GM21360 (cell line): Measurements from ENCODE around the gene MSI2.

ENCODE experiments used
- ATAC-seq: cut with Tn5 transposase; IDR thresholded peaks from one replicate; pipeline ENCODE4 v1.9.1; 2021; ENCODE audit warnings: mild to moderate bottlenecking, moderate library complexity; ENCODE audit not compliant: unreplicated experiment

The MSI2 gene

DNA sequence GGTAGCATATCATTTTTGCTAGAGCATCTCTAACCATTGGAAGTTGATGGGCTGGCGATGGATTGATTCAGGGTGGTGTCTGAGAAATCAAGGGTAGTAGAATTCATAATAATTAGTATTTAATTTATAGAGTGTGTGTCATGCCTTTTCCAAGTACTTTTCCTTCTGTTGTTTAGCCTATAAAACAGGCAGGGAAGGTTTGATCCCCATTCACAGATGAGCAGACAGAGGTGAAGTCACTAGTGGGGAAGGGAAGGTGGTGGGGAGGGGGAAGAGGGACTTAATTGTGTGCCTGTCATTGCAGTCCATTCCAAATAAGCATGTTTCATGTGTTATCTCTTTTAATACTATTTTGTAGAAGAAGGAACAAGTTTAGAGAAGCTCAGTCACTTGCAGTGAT, 131.3 kb downstream of the MSI2 start:
- ATAC-seq, result no peak

DNA sequence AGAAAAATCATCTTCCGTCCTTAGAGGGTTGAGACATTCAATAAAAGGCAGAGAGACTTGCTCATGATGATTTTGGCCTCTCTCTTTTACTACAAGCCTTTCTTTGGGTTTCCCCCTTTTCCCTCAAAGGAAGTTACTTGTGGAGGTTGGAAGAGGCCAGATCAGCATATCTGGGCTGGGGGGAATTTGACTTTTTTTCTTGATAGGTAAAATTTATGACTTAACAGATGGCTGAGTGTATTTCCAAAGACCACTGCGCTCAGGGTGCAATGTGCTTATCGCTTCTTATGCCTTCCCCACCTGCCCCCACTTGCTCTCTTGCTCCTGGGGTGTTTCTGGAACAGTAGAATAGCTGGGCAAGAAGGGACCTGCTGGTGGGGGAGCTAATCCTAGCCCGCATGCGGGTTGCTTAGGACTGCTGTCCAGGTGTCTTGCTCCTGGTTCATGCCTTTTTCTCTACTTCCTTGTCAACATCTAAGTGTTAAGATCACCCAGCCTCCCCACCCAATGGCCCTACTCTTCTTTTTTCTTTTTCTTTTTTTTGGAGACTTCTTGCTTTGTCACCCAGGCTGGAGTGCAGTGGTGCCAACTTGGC, 131.9 kb downstream of the MSI2 start:
- no peak for ATAC-seq

DNA sequence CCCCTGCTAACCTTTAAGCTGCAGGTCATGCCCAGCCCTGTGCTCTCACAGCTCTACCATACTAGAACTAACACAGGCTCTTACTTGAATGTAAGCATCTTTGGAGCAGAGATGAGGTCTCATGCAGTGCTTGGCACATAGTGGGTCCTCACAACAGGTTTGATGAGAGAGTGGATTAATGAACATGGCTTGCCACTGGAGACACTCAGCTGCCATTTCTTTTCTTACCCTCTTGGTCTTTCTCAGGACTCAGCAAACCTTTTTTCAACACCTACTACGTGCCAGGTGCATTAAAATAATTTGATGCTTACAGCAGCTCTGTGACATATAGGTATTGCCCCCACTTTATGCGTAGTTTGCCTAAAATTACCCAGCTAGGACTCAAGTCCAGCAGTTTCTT, 133.2 kb downstream of the MSI2 start:
- no peak for ATAC-seq

DNA sequence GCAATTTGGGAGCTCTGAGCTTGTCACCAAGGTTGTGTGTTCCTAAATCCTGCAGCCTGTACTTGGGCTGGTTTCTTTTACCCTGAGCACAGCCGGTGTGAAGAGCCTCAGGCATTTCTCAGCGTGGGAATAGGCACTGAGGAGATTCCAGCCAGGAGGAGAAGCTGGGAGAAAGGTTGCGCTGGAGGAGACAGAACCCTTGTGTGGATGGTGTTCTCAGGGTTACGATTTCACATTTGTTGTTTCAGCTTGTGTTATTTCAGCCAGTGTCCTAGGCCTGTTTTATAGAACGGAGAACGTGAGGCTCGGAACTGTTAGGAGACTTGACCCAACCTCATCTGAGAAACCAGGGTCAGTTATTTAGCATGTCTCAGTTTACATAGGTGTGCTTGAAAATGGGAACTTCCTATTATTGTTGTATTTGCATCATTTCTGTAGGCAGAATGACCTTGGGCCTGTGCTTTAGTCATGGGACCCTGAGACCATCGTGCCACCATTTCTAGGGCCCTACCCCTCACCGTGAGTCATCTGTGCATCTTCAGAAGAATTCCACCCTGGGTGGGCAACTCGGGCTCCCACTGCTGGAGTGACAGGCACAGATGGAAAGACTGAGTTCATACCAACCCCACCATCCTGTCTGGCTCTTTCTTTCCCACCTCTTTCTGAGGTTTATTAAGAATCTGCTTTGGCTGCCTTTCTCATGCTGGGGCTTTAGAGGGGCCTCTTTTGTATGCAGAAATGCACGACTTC, 134.9 kb downstream of the MSI2 start:
- ATAC-seq, result no peak

DNA sequence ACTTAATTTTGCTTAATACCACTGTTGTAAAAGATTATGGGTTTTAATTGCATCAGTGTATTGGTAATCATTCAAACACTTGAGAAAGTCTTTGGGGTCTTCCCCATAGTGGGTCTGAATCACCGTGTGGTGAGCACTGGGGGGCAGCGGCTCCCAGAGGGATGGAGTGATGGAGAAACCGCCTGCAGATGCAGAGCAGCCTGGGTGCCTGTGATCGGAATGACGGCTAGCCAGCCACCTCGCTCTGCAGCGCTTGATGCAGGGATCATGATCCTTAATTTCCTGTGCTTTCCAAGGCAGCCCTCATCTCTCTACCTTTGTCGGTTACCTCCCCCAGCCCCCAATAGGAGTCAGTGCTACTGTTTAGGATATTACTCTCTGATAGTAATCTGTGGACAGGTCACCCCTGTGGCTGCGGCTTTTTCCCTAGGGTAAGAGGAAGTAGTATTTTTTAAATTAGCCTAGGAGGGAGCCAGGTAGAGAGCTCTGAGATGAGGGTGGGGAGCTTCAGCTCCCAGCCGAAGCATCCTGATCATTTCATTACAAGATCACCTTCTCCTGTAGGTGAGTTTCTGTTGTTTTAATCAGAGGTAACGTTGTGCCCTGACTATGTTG, 135.6 kb downstream of the MSI2 start:
- ATAC-seq, result no peak

DNA sequence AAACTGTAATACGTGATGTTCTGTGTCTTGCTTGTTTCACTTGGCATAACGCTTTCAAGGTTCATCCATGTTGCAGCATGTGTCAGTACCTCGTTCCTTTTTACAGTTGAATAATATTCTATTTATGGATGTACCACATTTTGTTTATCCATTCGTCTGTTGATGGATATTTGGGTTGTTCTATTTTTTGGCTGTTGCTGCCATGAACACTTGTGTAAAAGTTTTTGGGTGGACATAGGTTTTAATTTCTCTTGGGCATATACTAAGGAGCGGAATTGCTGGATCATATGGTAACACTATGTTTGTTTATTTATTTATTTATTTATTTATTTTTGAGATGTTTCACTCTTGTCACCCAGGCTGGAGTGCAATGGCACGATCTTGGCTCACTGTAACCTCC, 137.0 kb downstream of the MSI2 start:
- ATAC-seq, result no peak

DNA sequence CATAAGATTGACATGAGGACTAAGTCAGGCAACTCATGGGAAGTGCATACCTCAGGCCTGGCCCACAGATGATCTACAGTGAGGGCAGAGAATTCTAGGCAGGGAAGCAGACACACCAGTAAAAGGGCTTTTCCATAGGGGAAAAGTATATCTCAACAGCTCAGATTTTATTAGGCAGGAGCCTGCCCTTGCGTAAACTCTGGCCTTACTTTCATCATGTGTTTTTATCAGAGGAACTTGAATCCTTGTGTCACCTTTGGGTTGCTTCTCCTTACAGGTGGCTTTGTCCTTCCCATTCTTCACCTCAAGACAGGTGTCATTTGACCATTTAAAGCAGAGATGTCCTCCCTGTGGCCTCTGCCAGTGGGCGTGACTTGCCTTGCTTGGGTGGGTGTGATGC, 138.1 kb downstream of the MSI2 start:
- ATAC-seq, result no peak

DNA sequence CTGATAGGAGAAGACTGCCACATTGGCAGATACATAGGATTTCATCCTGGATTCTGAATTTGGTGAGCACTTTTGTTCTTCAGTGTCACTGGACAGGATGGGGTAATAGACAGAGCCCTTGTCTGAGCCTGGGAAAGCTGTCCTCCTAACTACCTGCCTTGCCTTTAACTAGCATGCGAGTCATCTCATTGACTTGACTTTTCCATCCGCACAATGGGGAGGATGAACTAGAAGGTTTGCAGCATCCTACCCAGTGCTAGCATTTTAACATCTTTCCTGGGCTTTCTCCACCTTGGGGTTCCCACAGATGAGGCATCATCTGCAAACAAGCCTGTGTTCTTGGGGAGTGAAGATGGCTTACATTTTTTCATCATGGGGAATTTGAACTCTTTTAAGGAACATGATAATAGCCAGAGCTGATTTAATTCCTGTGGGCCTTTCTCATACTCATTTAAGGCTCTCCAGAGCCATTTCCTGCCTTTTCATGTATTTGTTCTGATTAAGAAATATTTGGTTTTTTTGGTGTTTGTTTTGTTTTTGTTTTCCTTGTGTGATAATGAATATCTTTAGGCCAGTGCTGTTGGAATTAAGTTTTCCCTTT, 139.5 kb downstream of the MSI2 start:
- no peak for ATAC-seq

DNA sequence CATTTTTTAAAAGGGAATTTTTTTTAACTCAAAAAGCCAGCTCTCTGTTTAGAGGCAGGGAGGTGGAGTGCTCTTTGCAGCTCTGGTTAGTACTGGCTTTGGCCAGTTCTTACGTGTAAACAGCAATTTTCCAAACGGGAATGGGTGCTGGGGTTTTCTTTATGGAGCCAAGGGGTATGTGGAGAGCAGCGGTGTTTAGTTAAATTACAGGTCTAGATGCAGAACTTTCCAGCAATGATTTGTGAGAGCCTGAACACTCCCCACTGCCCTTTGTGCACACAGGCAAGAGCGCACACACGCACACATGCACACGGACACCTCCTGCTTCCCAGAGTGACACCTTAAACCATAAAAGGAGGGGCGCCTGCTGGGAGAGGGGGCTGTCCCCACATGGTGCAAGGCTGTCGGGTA, 140.2 kb downstream of the MSI2 start:
- no peak for ATAC-seq

DNA sequence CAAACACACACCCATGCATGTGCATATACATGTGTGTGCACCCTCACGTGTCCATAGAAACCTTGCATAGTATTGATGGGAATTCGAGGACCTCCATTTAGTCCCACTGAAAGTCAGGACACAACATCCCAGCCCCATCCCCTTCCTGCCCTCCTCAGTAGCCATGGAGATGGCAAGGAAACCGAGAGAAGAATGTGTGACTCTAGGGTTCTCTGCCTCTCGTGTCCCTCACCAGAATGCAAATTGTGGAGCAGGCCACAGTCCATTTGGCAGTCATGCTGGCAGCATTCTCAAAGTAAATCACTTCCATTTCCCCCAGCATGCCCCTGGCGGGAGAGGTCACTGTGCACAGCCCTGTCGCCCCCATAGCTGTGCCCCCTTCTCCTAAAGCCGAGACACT, 141.1 kb downstream of the MSI2 start:
- ATAC-seq, result no peak

DNA sequence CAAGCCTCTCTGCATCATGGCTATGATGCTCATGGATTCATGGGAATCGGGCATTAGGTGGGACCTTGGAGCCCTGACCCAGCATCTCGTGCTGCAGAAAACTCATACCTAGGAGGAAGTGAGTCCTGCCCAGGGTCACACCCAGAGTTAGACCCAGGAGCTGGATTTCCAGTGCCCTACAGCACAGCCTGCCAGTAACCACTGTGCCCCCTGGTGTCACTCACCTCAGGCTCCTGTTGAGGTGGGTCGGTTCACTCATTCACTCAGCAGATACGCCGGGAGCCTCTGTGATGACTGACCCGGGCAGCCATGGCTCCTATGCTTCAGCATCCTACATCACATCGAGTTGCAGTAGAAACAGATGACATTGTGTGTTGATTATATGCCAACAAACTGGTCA, 143.4 kb downstream of the MSI2 start:
- no peak for ATAC-seq

DNA sequence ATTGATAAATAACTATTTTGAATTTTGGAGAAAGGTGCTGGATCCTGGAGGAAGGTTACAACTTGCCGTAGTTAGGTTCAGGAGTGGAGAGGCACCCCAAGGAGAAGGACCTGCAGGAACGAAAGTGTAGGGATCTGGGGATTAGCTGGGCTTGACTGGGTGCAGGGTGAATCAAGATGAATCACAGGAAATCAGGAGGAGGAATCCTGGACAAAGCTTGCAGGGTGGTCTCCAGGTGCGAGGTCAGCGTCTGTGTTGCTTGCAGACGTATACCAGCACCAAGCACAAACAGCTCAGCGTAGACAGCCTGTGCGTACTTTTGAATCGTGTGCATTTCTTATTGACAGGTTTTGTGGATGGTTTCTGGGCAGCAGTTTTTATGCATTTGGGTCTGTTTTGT, 144.3 kb downstream of the MSI2 start:
- ATAC-seq, result no peak

DNA sequence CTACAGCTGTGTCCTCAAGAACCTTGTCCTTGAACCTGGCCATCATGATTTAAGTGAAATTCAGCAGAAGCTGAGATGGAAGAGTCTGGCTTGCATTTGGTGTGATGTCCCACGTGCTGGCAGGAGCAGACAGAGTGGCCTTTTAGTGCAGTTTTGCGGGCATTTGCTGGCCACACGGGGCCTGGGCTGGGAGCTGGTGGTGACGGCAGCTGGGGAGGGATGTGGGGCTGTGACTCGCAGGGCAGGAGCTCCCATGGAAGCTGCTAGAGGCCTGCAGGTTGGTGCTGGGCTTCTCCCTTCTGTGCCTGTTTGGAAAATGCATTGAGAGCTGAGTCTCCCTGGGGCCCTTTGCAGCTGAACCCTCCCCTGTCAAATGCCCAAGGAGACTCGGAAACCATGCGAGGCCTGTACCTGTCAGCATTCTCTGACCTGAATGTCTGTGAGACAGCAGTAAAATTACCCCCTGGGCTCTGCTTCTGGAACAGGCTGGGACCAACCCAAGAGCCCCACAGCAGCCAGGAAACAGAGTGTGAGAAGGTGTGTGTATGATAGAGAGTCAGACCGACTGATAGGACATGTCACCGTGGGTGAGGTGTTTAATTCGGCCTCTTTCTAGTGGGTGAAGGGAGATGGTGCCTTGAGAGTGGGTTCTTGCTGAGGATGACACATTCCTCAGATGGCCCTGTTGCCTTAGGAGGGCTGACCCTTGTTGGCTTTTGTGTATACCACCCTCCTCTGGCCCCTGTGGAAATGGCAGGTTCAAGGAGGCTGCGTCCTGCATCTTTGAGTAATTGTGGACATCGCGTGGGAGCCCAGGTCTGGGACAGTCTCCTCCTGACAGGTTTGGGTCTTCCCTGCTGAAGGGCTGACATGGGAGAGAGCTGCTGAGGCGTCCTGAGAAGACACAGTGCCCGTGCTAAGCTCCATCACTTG, 145.5 kb downstream of the MSI2 start:
- no peak for ATAC-seq

DNA sequence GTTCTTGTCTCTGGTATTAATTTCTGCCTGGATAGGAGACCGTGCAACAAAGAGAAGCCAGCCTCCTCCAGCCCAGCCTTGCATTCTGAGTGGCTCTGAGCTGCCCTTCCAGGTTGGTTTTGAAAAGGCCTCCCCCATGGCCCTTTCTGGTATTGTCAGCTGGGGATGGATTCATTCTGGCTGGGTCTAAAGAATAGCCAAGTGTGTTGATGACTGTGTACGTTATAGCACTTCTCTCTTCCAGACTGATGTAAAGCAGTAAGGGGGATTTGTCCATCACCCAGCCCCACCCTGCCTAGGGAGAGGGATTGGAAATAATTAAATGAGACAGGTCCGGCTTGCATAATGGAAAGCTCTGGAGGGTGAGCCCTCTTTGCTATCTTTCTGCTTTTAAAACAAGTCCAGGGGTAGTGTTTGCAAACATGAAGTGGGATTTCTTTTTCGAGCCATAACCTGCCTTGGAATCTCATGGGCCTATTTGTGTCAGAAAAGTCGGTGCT, 146.4 kb downstream of the MSI2 start:
- ATAC-seq, result no peak

DNA sequence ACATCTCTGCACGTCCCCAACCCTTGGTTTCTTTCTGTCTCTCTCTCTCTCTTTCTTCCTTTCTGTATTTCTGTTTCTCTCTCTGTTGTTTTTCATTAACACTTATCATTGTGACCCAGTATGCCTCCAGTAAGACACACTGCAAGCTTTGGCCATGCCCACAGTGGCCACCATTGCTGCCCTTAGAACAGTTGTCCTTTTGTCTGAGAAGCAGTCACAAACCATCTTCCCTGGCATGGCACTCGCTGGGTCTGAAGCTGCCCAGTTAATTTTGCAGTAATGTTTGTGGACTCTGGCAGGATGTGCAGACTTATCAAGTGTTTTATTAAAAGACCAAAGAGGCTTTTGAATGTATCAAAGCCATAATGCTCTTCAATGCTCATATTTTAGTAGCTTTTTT, 146.9 kb downstream of the MSI2 start:
- ATAC-seq, result no peak

DNA sequence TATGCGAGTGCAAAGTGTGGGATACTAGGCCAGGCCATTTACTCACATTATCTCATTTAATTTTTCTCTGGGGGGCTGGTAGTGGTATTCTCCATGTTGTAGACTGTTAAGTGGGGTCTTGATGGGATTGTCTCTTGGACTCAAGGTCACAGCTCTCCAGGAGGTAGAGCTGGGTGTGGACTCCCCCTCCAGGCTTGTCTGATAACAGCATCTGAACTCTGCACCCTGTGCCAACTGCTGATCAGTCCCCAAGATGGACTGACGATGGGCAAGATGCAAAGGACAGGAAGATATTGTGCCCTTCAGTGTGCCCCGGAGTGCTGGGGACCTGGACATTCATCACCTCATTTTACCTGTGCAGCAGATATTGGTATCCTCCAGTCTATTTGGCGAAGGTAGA, 147.8 kb downstream of the MSI2 start:
- no peak for ATAC-seq

DNA sequence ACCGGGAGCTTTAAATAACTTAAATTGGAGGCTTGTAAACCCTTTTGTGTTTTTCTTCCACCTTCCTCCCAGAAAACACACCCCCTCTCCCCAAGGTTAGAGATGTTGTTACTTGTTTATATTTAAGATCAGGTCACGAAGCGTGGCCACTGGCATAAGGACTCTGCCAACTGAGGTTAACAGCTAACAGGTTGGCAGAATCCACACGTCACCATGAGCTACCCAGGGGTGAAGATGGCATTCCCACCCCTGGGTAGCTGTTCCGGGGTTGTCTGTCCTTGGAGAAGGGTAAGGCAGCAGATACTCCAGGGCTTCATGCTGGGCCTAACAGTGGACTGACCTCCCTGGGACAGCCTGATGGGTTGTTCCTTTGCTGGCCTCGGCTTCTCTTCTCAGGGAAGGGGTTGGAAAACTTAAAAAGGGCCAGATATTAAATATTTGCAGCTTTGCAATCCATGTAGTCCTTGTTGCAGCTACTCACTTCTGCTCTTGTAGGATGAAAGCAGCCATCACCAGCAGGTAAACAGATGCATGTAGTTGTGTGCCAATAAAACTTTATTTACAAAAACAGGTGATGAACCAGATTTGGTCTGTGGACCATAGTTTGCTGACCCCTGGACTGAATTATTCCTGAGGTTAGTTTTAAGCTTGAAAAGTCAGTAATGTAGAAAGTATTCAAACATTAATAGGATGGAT, 148.6 kb downstream of the MSI2 start:
- no peak for ATAC-seq

DNA sequence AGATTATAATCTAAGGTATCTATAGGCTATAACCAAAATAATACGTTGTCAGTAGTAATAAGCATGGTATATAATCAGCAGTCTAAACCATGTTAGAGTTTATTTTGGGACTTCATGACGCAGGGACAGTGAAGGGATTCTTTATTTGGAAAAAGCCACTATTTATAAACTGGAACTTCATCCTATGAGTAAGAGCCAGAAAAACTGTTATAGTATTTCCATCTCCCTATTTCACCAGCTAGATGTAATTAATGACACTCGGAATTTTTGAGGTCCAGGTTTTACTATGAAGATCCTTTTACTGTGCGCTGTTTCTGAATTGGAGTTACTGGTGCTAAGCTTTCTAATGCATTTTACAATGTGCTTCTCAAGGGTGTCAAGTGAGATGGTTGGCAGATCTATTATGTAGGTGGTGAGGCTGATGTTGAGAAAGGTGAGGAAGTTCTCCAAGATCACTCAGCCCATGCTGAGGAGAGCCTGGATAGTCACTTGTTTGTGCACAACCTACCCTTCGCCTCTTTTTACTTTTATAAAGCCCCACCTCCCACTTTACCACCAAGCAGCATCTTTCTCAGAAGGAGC, 149.3 kb downstream of the MSI2 start:
- ATAC-seq, result no peak

DNA sequence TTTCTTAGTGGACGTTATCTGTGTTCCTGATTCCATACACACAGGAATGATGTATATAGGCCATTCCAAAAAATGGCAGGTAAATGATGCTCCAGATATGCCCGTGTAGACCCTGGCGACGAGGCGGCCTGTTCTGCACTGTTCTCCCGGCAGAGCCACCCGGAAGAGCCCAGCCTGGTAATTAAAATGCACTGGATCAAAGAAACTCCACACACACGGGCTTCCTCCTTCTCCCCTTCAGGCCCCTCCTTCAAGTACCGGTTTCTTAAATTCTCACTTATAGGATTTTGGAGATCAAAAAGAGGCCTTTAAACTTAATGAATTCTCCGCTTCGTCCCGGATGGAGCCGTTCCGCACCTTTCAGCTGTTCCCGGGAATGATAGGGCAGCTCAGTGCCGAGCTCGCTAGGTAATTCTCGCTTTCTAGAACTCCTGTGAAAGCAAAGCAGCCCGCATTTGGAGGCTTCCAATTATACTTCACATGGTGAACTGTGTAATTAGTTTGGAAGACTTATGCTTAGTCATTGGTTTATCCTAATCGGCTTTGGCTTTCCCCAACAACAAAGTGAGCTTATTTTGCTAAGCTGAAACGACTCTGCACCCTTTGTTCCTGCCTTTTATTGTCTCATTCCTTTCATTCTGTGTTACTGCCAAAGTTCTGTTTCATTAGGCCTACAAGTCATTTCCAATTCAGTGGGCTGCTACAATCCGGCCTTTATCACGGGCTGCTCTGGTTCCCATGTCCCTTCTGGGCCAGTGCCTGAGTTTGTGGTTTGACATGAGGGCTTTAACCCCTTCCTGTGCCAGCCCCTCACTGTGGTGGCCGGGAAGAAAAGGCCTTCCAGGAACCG, 150.0 kb downstream of the MSI2 start:
- no peak for ATAC-seq
